Peyer's patch (tissue), 4 donors: ENCODE results near the gene ETAA1.

Source experiments
- POLR2A ChIP-seq, 2 donors: fragments of 450-650 bp; IDR thresholded peaks; one replicate each; pipeline ENCODE4 v1.5.1; 2017; ENCODE audit warnings: antibody characterized with exemption in 2 of 2, mild to moderate bottlenecking in 2 of 2, moderate library complexity in 2 of 2
- TF ChIP-seq, protein P1 (sequence below), 6 experiments: fragments of 450-650 bp in 4 of 6; fragments of 200-600 bp in 2 of 6; sonication (generic) in 1 of 6; IDR thresholded peaks; one replicate each; pipeline ENCODE4 v1.5.1; 2017 to 2019; ENCODE audit warnings: antibody characterized with exemption in 6 of 6, mild to moderate bottlenecking in 3 of 6, moderate library complexity in 1 of 6

DNA sequence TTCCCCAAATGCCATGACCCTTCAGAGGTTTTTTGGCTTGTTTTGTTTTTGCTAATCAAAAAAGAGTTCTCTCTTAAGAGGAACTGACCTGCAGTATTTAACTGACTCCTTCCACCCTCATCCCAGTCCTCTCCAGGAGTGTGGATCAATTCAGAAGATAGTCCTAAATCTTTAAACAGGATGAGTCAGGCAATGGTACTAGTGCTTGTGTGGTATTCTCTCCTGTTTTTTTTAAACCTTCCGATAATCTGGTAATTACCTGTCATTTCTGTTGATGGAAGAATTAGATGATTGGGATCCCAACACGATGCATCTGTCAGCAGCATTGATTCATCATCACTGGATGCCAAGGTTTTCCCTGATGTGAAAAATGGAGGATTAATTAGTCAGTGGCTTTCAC lies 41.2 kb downstream of the ETAA1 start:
- TF ChIP-seq POLR2A (IDR thresholded peaks at IDR 0.05), result no peak
- TF ChIP-seq, protein P1, sequence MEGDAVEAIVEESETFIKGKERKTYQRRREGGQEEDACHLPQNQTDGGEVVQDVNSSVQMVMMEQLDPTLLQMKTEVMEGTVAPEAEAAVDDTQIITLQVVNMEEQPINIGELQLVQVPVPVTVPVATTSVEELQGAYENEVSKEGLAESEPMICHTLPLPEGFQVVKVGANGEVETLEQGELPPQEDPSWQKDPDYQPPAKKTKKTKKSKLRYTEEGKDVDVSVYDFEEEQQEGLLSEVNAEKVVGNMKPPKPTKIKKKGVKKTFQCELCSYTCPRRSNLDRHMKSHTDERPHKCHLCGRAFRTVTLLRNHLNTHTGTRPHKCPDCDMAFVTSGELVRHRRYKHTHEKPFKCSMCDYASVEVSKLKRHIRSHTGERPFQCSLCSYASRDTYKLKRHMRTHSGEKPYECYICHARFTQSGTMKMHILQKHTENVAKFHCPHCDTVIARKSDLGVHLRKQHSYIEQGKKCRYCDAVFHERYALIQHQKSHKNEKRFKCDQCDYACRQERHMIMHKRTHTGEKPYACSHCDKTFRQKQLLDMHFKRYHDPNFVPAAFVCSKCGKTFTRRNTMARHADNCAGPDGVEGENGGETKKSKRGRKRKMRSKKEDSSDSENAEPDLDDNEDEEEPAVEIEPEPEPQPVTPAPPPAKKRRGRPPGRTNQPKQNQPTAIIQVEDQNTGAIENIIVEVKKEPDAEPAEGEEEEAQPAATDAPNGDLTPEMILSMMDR (IDR thresholded peaks at IDR 0.05), result no peak
